SJSA1 (cell line): ENCODE data around the gene RPL6. TPM values are rescaled to one million over a fixed set of nuclear protein-coding genes. Genes with fewer than 3 reads are reported as not detected.
A peak's percentile ranks its signal among the peaks of the same experiment; 100 is the strongest.
"Not testable (repeated sequence)": the region's sequence is repeated elsewhere in the genome, so short reads cannot be mapped to it uniquely, and the experiment has no call there.

Experiments
- DNase-seq, 2 experiments: peaks; one replicate each; pipeline ENCODE4 v3.0.0-alpha.2; 2015 to 2020; ENCODE audit warnings: low spot score in 2 of 2, low read depth in 1 of 2
- H3K27ac ChIP-seq: fragments of 250-450 bp; sonication (Bioruptor Pico); 2 replicates; pipeline ENCODE4 v1.5.1; 2020; ENCODE audit warnings: mild to moderate bottlenecking, moderate library complexity
- H3K27me3 ChIP-seq: fragments of 250-450 bp; sonication (Bioruptor Pico); replicated peaks from 2 replicates; pipeline ENCODE4 v1.5.1; 2020; ENCODE audit warnings: mild to moderate bottlenecking, moderate library complexity
- H3K36me3 ChIP-seq: fragments of 250-450 bp; sonication (Bioruptor Pico); 2 replicates; pipeline ENCODE4 v1.5.1; 2020; ENCODE audit warnings: mild to moderate bottlenecking
- H3K4me1 ChIP-seq: fragments of 250-450 bp; sonication (Bioruptor Pico); replicated peaks from 2 replicates; pipeline ENCODE4 v1.6.1; 2021; ENCODE audit warnings: mild to moderate bottlenecking
- H3K4me3 ChIP-seq: fragments of 250-450 bp; sonication (Bioruptor Pico); 2 replicates; pipeline ENCODE4 v1.5.1; 2020; ENCODE audit warnings: mild to moderate bottlenecking
- H3K9me3 ChIP-seq: fragments of 250-450 bp; sonication (Bioruptor Pico); replicated peaks from 2 replicates; pipeline ENCODE4 v1.5.1; 2020; ENCODE audit warnings: mild to moderate bottlenecking
- total RNA-seq: library from RNA; depleted of rRNA; stranded (reverse); fragments of >200 nt; shearing (Covaris generic); gene quantifications from 2 replicates; pipeline ENCODE4 v1.2.3, GENCODE V29; 2014

Gene RPL6
- total RNA-seq, 1 experiment from 2014 or later = 1,116 TPM

DNA sequence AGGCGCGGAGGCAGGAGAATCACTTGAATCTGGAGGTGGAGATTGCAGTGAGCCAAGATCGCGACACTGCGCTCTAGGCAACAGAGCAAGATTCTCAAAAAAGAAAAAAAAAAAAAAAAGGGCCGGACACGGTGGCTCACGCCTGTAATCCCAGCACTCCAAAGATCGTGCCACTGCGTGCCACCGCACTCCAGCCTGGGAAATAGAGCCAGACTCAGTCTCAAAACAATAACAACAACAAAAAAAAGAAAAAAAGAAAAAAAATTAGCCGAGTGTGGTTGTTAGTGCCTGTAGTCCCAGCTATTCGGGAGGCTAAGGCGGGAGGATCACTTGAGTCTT, 470 bp upstream of the RPL6 start:
- no peaks in the 10 kb centered on the region for H3K27me3 ChIP-seq
- no peaks in the 10 kb centered on the region for H3K9me3 ChIP-seq
- no peak overlapping the region for H3K27ac ChIP-seq
- peaks cover 7% of the 10 kb centered on the region for H3K4me1 ChIP-seq
- peak overlapping the region; percentile 64 for H3K4me3 ChIP-seq
- H3K36me3 ChIP-seq = peaks cover 40% of the 10 kb centered on the region
- no peak for DNase-seq

DNA sequence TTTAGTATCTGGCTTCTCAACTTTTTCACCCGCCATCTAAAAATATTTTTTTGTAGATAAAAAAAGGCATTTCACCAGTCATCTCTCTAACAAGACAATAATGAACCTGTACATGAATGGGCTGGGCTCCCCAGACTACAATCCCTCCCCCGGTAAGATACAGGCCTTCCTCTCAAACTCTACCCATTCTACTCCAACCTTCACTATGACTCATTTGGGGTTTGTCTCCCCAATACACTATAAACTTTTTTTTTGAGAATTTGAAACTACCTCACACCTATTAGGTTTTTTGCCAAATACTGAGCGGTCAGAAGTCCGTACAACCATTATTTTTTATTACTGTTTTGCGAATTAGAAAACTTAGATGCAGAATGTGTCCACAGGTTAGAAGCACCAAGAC, 784 bp downstream of the RPL6 start:
- Histone ChIP-seq H3K9me3 (no peaks in the 10 kb centered on the region), H3K4me3 (peak overlapping the region; percentile 64), H3K27me3 (no peaks in the 10 kb centered on the region), H3K36me3 (peaks cover 50% of the 10 kb centered on the region), H3K4me1 (peaks cover 7% of the 10 kb centered on the region), H3K27ac (peak overlapping the region; percentile 78)
- no peak for DNase-seq

DNA sequence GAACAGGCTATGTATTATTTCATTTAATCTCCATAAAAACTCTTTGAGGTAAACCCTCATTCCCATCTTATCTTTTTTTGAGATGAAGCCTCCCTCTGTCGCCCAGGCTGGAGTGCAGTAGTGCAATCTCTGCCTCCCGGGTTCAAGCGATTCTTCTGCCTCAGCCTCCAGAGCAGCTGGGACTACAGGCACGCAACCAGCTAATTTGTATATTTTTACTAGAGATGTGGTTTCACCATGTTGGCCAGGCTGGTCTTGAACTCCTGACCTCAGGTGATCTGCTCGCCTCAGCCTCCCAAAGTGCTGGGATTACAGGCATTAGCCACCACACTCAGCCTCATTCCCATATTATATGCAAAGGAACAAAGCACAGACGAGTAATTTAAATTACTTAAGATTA, 1.7 kb downstream of the RPL6 start:
- H3K4me3 ChIP-seq, H3K27ac ChIP-seq, DNase-seq, H3K9me3 ChIP-seq, H3K4me1 ChIP-seq, H3K27me3 ChIP-seq: not testable (repeated sequence)
- H3K36me3 ChIP-seq = peaks cover 50% of the 10 kb centered on the region

DNA sequence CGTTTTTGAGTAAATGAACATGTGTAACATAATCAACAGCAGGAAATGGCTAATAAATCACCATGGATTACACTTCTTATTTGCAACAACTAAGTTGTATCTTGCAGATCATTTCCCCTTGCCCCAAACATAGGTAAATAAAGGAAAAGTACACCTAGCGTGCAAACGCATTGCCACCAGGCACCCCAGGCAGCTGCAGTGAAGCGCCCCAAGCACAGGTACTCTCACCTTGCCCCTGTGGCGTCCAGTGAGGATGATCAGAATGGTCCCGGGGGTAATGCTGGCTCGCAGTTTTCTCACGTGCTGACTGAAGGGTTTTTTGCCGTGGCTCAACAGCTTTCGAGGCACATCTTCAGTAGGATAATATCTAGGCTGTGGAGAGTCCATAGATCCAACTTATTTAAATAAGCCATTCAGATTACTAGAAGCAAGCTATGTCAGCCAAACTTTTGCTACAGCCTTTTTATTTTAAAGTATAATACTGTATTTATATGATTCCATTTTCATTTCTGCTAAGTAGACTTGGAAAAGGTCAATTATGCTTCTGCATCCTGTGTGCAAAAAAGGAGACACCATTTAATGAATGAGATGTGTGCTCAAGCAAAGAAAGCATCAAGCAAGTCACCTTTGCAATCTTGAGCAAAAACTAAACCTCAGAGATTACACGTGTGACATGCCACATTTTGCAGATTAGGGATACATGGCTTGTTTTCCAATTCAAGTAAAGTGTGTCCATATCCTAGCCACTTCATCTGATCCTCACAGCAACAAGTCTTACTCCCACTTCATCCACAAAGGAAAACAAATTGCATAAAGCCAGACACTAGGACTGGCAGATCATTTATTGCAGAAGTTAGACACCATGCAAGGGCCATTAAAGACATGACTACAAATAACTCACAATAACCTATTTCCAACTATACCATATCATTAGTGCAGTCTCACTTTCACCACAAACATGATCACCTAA, 2.6 kb downstream of the RPL6 start:
- H3K36me3 ChIP-seq = peaks cover 50% of the 10 kb centered on the region
- no peak for DNase-seq
- no peaks in the 10 kb centered on the region for H3K27me3 ChIP-seq
- peaks cover 7% of the 10 kb centered on the region for H3K4me1 ChIP-seq
- H3K4me3 ChIP-seq = no peak overlapping the region
- H3K27ac ChIP-seq = no peak overlapping the region
- H3K9me3 ChIP-seq = no peaks in the 10 kb centered on the region

DNA sequence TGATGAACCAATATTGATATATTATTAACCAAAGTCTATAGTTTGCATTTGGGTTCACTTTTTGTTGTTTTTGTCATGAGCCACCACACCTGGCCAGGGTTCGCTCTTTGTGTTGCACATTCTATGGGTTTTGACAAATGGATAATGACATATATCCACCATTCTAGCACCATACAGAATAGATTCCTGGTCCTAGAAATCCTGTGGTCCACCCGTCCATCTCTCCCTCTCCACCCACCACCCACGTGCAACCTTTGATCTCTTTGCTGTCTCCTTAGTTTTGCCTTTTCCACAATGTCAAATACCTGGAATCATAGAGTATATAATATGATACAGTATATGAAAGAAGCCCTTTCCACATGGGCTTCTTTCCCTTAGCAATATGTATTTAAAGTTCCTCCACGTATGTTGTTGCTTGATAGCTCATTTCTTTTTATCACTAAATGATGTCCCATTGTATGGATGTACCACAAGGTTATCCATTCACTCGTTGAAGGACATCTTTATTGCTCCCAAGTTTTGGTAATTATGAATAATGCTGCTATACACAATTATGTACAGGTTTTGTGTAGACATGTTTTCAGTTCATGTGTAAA, 7.4 kb downstream of the RPL6 start:
- no peaks in the 10 kb centered on the region for H3K4me1 ChIP-seq
- no peak overlapping the region for H3K4me3 ChIP-seq
- DNase-seq = no peak
- H3K36me3 ChIP-seq = peaks cover 32% of the 10 kb centered on the region
- H3K27ac ChIP-seq = no peak overlapping the region
- no peaks in the 10 kb centered on the region for H3K27me3 ChIP-seq
- H3K9me3 ChIP-seq = no peaks in the 10 kb centered on the region

DNA sequence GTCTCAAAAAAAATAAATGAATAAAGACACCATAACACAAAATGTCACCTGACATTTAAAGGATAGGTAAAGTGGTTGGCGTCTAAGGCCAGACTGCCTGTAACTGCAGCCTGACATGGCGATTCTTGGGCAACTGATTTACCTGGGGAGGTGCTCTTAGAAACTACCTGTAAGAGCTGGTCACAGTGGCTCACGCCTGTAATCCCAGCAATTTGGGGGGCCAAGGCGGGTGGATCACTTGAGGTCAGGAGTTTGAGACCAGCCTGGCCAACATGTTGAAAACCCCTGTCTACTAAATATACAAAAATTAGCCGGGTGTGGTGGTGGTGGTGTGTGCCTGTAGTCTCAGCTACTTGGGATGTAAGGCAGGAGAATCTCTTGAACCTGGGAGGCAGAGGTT, 8.4 kb downstream of the RPL6 start:
- H3K36me3 ChIP-seq = peaks cover 22% of the 10 kb centered on the region
- no peak overlapping the region for H3K4me3 ChIP-seq
- H3K27ac ChIP-seq = no peak overlapping the region
- H3K27me3 ChIP-seq = no peaks in the 10 kb centered on the region
- no peak for DNase-seq
- no peaks in the 10 kb centered on the region for H3K4me1 ChIP-seq
- H3K9me3 ChIP-seq = no peaks in the 10 kb centered on the region

DNA sequence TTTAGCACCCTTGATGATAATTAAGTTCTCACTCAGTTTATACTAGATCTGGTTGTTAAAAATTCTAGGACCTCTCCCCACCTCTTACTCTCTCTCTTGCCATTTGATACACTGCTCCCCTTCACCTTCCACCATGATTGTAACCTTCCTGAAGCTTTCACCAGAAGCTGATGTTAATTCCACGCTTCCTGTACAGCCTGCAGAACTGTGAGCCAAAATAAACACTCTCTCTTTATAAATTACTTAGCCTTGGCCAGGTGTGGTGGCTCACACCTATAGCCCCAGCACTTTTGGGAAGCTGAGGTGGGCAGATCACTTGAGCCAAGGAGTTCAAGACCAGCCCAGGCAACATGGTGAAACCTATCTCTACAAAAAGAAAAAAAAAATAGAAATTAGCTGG, 16.1 kb downstream of the RPL6 start:
- Histone ChIP-seq H3K27me3 (no peaks in the 10 kb centered on the region), H3K4me3 (no peak overlapping the region), H3K36me3 (no peaks in the 10 kb centered on the region), H3K9me3 (no peaks in the 10 kb centered on the region), H3K4me1 (no peaks in the 10 kb centered on the region), H3K27ac (no peak overlapping the region)
- no peak for DNase-seq

DNA sequence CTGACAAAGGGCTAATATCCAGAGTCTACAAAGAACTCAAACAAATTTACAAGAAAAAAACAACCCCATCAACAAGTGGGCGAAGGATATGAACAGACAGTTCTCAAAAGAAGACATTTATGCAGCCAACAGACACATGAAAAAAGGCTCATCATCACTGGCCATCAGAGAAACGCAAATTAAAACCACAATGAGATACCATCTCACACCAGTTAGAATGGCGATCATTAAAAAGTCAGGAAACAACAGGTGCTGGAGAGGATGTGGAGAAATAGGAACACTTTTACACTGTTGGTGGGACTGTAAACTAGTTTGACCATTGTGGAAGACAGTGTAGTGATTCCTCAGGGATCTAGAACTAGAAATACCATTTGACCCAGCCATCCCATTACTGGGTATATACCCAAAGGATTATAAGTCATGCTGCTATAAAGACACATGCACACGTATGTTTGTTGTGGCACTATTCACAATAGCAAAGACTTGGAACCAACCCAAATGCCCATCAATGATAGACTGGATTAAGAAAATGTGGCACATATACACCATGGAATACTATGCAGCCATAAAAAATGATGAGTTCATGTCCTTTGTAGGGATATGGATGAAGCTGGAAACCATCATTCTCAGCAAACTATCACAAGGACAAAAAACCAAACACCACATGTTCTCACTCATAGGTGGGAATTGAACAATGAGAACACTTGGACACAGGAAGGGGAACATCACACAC, 19.3 kb downstream of the RPL6 start:
- not testable (repeated sequence) for H3K9me3 ChIP-seq, H3K27ac ChIP-seq, DNase-seq, H3K4me3 ChIP-seq, H3K4me1 ChIP-seq, H3K27me3 ChIP-seq, H3K36me3 ChIP-seq

DNA sequence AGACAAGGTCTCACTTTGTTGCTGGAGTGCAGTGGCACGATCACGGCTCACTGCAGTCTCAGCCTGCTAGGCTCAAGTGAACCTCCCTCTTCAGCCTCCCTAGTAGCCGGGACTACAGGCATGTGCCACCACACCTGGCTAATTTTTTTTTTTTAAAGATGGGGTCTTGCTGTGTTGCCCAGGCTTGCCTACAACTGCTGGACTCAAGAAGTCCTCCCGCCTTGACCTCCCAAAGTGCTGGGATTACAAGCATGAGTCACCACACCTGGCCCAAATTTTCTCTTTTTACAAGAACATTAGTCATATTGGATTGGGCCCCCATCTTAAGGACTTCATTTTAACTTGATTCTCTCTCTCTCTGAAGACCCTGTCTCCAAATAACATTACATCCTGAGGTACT, 20.2 kb downstream of the RPL6 start:
- H3K36me3 ChIP-seq = no peaks in the 10 kb centered on the region
- no peak overlapping the region for H3K27ac ChIP-seq
- no peaks in the 10 kb centered on the region for H3K9me3 ChIP-seq
- no peaks in the 10 kb centered on the region for H3K4me1 ChIP-seq
- no peak for DNase-seq
- no peaks in the 10 kb centered on the region for H3K27me3 ChIP-seq
- H3K4me3 ChIP-seq = no peak overlapping the region

DNA sequence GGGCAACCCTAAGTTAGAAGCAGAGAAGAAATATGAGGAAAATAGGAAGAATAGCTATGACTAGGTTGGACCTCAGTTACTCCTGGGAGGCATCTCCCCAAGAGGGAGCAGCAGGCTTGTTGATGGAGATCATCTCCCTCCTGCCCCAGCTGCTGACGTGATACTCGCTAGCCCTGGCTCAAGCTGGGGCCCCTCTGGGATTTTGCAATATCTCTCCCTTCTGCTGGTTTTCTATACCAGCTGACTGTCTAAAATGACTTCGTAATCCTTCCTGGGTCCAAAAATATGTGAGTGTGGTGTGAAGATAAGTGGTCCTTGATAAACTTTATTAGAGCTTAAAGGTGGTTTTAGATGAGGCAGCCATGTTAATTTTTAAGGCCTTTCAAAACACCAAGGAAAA, 22.7 kb downstream of the RPL6 start:
- Histone ChIP-seq H3K9me3 (no peaks in the 10 kb centered on the region), H3K27ac (no peak overlapping the region), H3K4me1 (peaks cover 6% of the 10 kb centered on the region), H3K27me3 (no peaks in the 10 kb centered on the region), H3K4me3 (no peak overlapping the region), H3K36me3 (peaks cover 8% of the 10 kb centered on the region)
- no peak for DNase-seq

DNA sequence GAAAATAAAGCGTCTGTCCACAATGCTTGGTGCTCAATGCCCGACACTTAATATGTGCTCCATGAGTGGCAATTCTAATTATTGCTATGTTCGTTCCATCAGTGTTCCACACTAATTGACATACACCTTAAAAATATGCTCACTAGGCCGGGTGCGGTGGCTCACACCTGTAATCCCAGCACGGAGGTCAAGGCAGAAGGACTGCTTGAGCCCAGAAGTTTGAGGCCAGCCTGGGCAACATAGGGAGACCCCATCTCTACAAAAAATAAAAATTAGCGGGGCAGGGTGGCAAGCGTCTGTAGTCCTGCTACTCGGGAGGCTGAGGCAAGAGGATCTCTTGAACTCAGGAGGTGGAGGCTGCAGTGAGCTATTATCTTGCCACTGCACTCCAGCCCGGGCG, 26.5 kb downstream of the RPL6 start:
- Histone ChIP-seq H3K4me3 (peak overlapping the region; percentile 99), H3K27ac (no peak overlapping the region), H3K9me3 (no peaks in the 10 kb centered on the region), H3K36me3 (peaks cover 10% of the 10 kb centered on the region), H3K4me1 (peaks cover 11% of the 10 kb centered on the region), H3K27me3 (no peaks in the 10 kb centered on the region)
- no peak for DNase-seq

DNA sequence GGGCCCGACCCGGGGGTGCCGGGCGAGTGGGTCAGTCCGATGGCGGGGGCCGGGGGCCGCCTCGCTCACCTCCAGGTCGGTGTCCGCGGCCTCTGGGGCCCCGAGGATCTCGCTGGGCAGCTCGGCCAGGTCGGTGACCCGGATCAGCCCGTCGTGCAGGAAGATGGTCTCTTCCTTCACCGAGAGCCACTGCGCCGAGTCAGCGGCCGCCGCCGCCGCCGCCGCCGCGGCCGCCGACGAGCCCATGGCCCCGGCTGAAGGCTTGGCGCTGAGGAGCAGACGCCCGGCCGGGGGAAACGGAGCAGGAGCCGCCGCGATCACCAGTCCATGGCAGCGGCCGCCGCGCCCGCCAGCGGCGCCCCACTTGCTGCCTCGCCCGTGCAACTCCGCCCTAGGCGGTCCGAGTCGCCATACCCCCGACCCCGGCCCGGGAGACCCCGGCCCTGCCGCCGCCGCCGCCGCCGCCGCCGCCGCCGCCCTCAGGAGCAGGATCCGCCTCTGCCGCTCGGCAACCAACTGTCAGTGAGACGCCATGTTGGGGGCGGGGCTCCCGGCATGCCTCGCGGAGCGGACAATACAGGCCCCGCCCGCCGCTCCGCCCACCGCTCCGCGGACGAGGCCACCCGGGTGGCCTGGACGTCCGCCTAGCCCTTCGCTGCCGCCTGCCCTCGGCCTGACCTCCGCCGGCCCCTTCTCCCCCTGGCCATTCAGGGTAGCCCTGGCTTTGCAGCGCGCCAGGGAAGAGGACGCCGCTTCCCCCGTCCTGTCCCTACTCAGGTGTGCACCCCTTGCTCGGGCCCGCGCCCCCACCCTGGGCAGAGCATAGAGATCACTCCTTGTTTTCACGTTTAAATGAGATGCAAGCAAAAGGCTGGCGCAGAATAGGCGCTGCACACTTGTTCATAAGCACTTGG, 27.3 kb downstream of the RPL6 start, which contains the start of gene HECTD4:
Gene HECTD4 (minus strand): TSS at position 549 of the 914 bp plus-strand sequence. CDS start 303 bp downstream, at position 246.
- peaks cover 10% of the 10 kb centered on the region for H3K36me3 ChIP-seq
- DNase-seq = peak; percentile 80 to 95
- H3K27me3 ChIP-seq = no peaks in the 10 kb centered on the region
- H3K4me1 ChIP-seq = peaks cover 11% of the 10 kb centered on the region
- H3K27ac ChIP-seq = peak within 1 kb of the TSS; percentile 64
- H3K4me3 ChIP-seq = peak within 1 kb of the TSS; percentile 99
- H3K9me3 ChIP-seq = no peaks in the 10 kb centered on the region

DNA sequence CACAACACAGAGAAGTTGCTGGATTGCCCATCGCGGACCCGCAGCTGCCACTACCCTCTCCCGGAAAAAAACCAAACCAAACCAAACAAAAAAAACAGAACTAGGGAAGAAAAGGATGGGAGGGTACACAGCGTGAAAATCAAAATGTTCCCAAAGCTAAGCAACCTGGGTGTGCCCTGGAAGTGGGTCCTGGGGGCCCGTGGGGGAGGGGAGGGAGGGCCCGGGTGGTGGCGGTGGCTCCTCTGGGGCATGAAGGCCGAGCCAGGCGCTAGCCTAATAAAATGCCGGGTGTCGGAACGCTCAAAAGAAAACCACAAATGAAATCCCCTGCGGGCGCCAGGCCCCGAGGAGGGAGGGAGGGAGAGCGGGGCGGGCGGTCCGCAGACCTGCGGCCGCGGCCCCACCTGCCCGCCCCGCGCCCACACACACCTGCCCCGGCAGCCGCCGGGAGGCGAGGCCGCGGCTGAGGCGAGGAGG, 28.0 kb downstream of the RPL6 start:
- no peaks in the 10 kb centered on the region for H3K27me3 ChIP-seq
- no peaks in the 10 kb centered on the region for H3K9me3 ChIP-seq
- peak overlapping the region; percentile 99 for H3K4me3 ChIP-seq
- peak overlapping the region; percentile 64; the same call in 1 of the 2 replicates for H3K27ac ChIP-seq
- H3K4me1 ChIP-seq = peaks cover 11% of the 10 kb centered on the region
- H3K36me3 ChIP-seq = peaks cover 10% of the 10 kb centered on the region
- peak in 1 of 2 experiments; percentile 14 for DNase-seq
